ENCODE data around the gene RTN4R.

DNA sequence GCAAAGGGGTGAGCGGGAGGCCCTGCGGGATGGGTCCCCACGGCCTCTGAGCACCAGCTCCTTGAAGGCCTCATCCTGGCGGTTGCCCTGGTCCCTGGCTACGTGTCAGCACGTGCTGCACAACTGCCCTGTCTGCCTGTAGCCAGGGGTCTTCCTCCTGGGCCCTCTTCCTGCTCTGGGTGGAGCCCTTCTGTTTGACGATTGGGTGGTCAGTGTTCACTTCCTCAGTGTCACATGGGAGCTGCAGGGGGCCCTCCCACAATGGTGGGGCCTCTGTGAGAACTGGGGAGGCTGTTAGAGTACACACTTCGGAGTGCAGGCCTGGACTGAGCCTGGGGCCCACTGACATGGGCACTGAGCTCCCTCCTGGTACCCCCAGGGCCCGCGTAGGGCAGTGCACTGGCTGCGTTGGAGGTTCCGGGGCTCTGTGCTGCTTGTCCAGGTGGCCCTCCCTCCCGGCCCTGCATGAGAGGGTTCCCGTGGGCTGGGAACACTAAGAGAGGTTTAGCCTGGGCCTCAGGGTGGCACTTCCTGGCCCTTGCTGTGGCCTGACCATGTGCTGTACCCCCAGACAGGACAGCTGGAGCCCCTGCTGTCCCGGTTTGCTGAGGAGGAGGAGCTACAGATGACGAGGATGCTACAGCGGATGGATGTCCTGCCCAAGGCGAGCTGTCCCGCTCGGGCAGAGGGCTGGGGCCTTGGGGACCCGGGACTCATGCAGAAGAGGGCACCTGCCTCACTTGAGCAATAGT lies 38.0 kb upstream of the RTN4R start:
- TF ChIP-seq FOXM1 (IDR thresholded peaks at IDR 0.05; ENCODE audit: borderline replicate concordance) (no peak), TARDBP (IDR thresholded peaks at IDR 0.05) (no peak), ARNT (IDR thresholded peaks at IDR 0.05) (no peak), L3MBTL2 (conservative IDR thresholded peaks at IDR 0.05) (no peak), CTBP1 (IDR thresholded peaks at IDR 0.05; ENCODE audit: borderline replicate concordance) (no peak), FOXA1 (IDR thresholded peaks at IDR 0.05) (no peak), SUZ12 (IDR thresholded peaks at IDR 0.05) (no peak), ZNF384 (IDR thresholded peaks at IDR 0.05) (no peak), SP1 (IDR thresholded peaks at IDR 0.05) (no peak), FOXK2 (IDR thresholded peaks at IDR 0.05) (no peak)
- TF ChIP-seq, protein P1, sequence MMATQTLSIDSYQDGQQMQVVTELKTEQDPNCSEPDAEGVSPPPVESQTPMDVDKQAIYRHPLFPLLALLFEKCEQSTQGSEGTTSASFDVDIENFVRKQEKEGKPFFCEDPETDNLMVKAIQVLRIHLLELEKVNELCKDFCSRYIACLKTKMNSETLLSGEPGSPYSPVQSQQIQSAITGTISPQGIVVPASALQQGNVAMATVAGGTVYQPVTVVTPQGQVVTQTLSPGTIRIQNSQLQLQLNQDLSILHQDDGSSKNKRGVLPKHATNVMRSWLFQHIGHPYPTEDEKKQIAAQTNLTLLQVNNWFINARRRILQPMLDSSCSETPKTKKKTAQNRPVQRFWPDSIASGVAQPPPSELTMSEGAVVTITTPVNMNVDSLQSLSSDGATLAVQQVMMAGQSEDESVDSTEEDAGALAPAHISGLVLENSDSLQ (IDR thresholded peaks at IDR 0.05): no peak

Measured in HEK293T (cell line).